Hippocampal formation (tissue), 2 donors: ENCODE data around the gene FBXO36.

Experiments used
- DNase-seq, 2 donors: peaks; one replicate each; lab custom pipeline; 2025; lab: John Stamatoyannopoulos, UW

Gene FBXO36

GRCh38 chr2:230050136-230050535 is 127.8 kb downstream of the FBXO36 start:
- no peak for DNase-seq

GRCh38 chr2:230052299-230052698 is 130.0 kb downstream of the FBXO36 start:
- no peak for DNase-seq

GRCh38 chr2:230053753-230054478 is 131.6 kb downstream of the FBXO36 start:
- peak in 1 of 2 donors; percentile 1 for DNase-seq

GRCh38 chr2:230060672-230061293 is 138.5 kb downstream of the FBXO36 start:
- no peak for DNase-seq
